Measurements from ENCODE around the gene MAB21L4. TPM values are rescaled to one million over a fixed set of nuclear protein-coding genes. Genes with fewer than 3 reads are reported as not detected.
A peak's percentile ranks its signal among the peaks of the same experiment; 100 is the strongest.

Gene MAB21L4
- total RNA-seq, 2 experiments from 2014 or later: not detected

DNA sequence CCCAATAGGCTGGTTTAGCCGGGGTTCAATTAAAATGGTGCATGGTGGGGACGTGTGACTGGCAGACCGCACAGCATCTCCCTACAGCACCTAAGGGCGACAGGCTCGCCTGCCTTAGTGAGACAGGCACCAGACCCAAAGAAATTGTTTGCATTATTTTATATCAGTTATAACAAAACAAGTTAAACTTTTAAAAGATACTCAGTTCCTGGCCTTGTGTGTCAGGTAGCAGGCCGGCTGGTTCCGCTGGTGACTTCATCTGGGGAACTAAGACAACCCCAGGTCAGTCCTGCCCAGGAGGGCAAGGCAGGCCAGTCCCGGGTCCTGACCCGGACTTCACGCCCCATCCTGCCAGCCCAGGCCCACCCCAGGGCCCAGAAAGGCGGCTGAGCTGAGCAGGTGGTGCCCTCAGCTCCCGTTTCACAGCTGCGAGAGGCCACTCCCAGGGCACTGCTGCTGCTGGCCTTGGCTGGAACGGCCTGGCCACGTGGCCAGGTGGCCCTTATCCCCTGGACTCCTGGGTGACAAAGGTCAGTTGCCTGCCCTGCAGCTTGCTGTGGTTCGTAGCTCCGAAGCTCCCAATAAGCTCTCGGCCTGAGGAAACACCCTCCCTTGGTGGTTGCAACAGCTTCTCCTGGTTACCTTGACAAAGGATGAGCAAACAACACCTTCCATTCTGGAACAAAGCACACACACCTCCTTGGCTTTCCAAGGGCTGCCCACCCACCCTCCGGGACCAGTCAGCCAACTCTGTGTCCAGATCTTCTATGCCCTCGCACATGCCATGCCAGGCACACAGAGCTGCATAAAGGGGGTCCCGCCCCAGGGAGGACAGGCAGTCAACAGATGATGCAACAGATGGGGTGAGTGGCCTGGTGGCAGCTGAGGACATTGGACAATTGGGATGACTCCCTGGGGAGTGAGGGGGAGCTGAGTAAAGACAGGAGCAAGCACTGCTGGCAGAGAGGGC is 38.6 kb downstream of the MAB21L4 start:
- Histone ChIP-seq H3K4me1 (ENCODE audit: insufficient read depth, low read length, poor library complexity, severe bottlenecking) (no peaks in the 10 kb centered on the region), H3K9me2 (ENCODE audit: insufficient read depth, low read length) (no peaks in the 10 kb centered on the region), H4K20me1 (ENCODE audit: insufficient read depth, low read length) (no peaks in the 10 kb centered on the region), H3K36me3 (ENCODE audit: insufficient read depth, low read length) (no peaks in the 10 kb centered on the region), H3K27ac (ENCODE audit: low read depth, low read length, poor library complexity, severe bottlenecking) (no peak overlapping the region), H2AFZ (ENCODE audit: low read length) (no peak overlapping the region), H3K4me3 (ENCODE audit: low read depth, low read length, poor library complexity, severe bottlenecking) (no peak overlapping the region), H3K79me2 (ENCODE audit: insufficient read depth, low read depth, low read length) (no peaks in the 10 kb centered on the region), H3K4me2 (ENCODE audit: low read length) (no peak overlapping the region), H3K9me3 (ENCODE audit: low read length) (no peaks in the 10 kb centered on the region)
- DNase-seq (ENCODE audit: low spot score): no peak
- no TSS peak for BruUV-seq (replicated peaks)
- ChIA-PET CTCF (ENCODE audit: unreplicated experiment) (no interaction called here), POLR2A (no interaction called here)
- TF ChIP-seq, protein P1, sequence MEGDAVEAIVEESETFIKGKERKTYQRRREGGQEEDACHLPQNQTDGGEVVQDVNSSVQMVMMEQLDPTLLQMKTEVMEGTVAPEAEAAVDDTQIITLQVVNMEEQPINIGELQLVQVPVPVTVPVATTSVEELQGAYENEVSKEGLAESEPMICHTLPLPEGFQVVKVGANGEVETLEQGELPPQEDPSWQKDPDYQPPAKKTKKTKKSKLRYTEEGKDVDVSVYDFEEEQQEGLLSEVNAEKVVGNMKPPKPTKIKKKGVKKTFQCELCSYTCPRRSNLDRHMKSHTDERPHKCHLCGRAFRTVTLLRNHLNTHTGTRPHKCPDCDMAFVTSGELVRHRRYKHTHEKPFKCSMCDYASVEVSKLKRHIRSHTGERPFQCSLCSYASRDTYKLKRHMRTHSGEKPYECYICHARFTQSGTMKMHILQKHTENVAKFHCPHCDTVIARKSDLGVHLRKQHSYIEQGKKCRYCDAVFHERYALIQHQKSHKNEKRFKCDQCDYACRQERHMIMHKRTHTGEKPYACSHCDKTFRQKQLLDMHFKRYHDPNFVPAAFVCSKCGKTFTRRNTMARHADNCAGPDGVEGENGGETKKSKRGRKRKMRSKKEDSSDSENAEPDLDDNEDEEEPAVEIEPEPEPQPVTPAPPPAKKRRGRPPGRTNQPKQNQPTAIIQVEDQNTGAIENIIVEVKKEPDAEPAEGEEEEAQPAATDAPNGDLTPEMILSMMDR (conservative IDR thresholded peaks at IDR 0.05; ENCODE audit: low read length): no peak
- no peak for TF ChIP-seq EZH2phosphoT487 (IDR thresholded peaks at IDR 0.05; ENCODE audit: borderline replicate concordance, low read depth, low read length)
- intact Hi-C loops (cut with micrococcal nuclease; ENCODE audit: unreplicated experiment): no loop called here

DNA sequence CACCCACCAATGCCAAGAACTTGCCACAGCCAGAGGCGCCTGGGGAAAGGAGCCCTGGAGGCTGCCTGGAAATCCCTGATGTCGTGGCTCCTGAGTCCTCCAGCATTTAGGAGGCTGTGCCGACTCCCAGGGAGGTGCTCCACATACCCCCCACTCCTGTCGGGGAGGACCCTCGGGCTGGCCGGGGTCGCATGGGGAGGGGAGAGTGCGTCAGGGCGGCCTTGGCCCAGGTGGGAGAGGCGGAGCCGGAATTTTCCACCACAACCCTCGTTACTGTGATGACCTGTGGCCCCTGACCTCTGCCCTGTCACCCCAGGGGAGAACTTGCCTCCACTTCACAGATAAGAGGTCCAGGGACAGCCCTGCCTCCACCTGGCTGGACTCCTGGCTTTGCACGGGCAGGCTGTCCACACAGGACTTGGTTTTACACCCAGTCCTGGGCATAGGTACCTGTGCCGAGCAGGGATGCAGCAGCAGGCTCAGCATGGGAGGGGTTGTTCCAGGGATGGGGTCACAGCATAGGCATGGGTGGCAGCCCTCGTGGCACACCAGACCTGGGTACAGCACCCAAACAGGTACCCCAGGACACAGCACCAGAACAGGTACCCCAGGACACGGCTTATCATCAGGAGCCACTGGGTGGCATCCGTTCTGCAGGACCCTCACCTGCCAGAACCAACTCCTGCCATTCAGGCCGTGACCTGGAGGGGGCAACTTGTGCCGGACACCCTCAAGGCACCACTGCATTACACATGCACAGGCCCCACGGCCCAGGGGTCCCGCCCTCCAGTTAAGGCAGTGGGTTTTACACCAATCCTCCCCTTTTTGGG is 39.6 kb downstream of the MAB21L4 start:
- Histone ChIP-seq H3K79me2 (ENCODE audit: insufficient read depth, low read depth, low read length) (no peaks in the 10 kb centered on the region), H3K36me3 (ENCODE audit: insufficient read depth, low read length) (no peaks in the 10 kb centered on the region), H4K20me1 (ENCODE audit: insufficient read depth, low read length) (no peaks in the 10 kb centered on the region), H3K9me2 (ENCODE audit: insufficient read depth, low read length) (no peaks in the 10 kb centered on the region), H3K4me1 (ENCODE audit: insufficient read depth, low read length, poor library complexity, severe bottlenecking) (no peaks in the 10 kb centered on the region), H3K4me3 (ENCODE audit: low read depth, low read length, poor library complexity, severe bottlenecking) (no peak overlapping the region), H3K4me2 (ENCODE audit: low read length) (no peak overlapping the region), H2AFZ (ENCODE audit: low read length) (no peak overlapping the region), H3K27ac (ENCODE audit: low read depth, low read length, poor library complexity, severe bottlenecking) (no peak overlapping the region), H3K9me3 (ENCODE audit: low read length) (no peaks in the 10 kb centered on the region)
- DNase-seq (ENCODE audit: low spot score): peak; percentile 33
- intact Hi-C loops (cut with micrococcal nuclease; ENCODE audit: unreplicated experiment): no loop called here
- TF ChIP-seq EZH2phosphoT487 (IDR thresholded peaks at IDR 0.05; ENCODE audit: borderline replicate concordance, low read depth, low read length): no peak
- TF ChIP-seq, protein P1 (conservative IDR thresholded peaks at IDR 0.05; ENCODE audit: low read length): peak; percentile 60
- CTCF ChIA-PET (ENCODE audit: unreplicated experiment): no interaction called here
- no TSS peak for BruUV-seq (replicated peaks)
- POLR2A ChIA-PET: no interaction called here

Data from OCI-LY7 (cell line).